Neural progenitor cell (in vitro differentiated cells): ENCODE data around the gene GFAP. TPM values are rescaled to one million over a fixed set of nuclear protein-coding genes. Genes with fewer than 3 reads are reported as not detected.

Experiments
- DNase-seq: peaks from one replicate; pipeline ENCODE4 v3.0.0-alpha.2; 2016; ENCODE audit warnings: low spot score
- H2AFZ ChIP-seq: fragments of 200-600 bp; sonication (generic); replicated peaks from 2 replicates; pipeline ENCODE4 v1.6.1; 2016; ENCODE audit warnings: antibody characterized with exemption
- H3F3A ChIP-seq: fragments of 200-600 bp; sonication (generic); 2 replicates; pipeline ENCODE4 v1.6.1; 2016; ENCODE audit warnings: antibody characterized with exemption, low read depth
- H3K27ac ChIP-seq: fragments of 200-600 bp; sonication (generic); 2 replicates; pipeline ENCODE4 v1.5.1; 2016; ENCODE audit warnings: mild to moderate bottlenecking
- H3K27me3 ChIP-seq: fragments of 200-600 bp; sonication (generic); 2 replicates; pipeline ENCODE4 v1.6.1; 2016; ENCODE audit warnings: mild to moderate bottlenecking, moderate library complexity
- H3K36me3 ChIP-seq: fragments of 200-600 bp; sonication (generic); 2 replicates; pipeline ENCODE4 v1.5.1; 2016
- H3K4me1 ChIP-seq: fragments of 200-600 bp; sonication (generic); 2 replicates; pipeline ENCODE4 v1.6.1; 2016; ENCODE audit warnings: mixed run types
- H3K4me2 ChIP-seq: fragments of 200-600 bp; sonication (generic); 2 replicates; pipeline ENCODE4 v1.6.1; 2016
- H3K4me3 ChIP-seq: fragments of 200-600 bp; sonication (generic); 2 replicates; pipeline ENCODE4 v1.5.1; 2016
- H3K79me2 ChIP-seq: fragments of 200-600 bp; sonication (generic); 2 replicates; pipeline ENCODE4 v1.6.1; 2016; ENCODE audit warnings: low read depth
- H3K9ac ChIP-seq: fragments of 200-600 bp; sonication (generic); 2 replicates; pipeline ENCODE4 v1.6.1; 2016
- H3K9me3 ChIP-seq: fragments of 200-600 bp; sonication (generic); 2 replicates; pipeline ENCODE4 v1.5.1; 2016; ENCODE audit warnings: low read depth
- H4K20me1 ChIP-seq: fragments of 200-600 bp; sonication (generic); 2 replicates; pipeline ENCODE4 v1.6.1; 2016; ENCODE audit warnings: low read depth
- H3K27ac Mint-ChIP-seq: 3 replicates; pipeline ENCODE4 v1.8.0; 2021; ENCODE audit warnings: mixed read lengths
- H3K27me3 Mint-ChIP-seq: 2 replicates; pipeline ENCODE4 v1.8.0; 2022; ENCODE audit warnings: low read depth, mild to moderate bottlenecking, inconsistent platforms, moderate library complexity, mixed read lengths; ENCODE audit not compliant: insufficient read depth
- H3K36me3 Mint-ChIP-seq: 3 replicates; pipeline ENCODE4 v1.8.0; 2021; ENCODE audit warnings: mixed read lengths
- H3K4me1 Mint-ChIP-seq: 3 replicates; pipeline ENCODE4 v1.8.0; 2021; ENCODE audit warnings: mixed read lengths
- H3K4me3 Mint-ChIP-seq: 3 replicates; pipeline ENCODE4 v1.8.0; 2021; ENCODE audit warnings: mild to moderate bottlenecking, moderate library complexity, mixed read lengths
- H3K9me3 Mint-ChIP-seq: 3 replicates; pipeline ENCODE4 v1.8.0; 2020; ENCODE audit warnings: mixed read lengths
- CTCF ChIP-seq: fragments of 200-600 bp; sonication (generic); IDR thresholded peaks from 2 replicates; pipeline ENCODE4 v1.5.1; 2017; ENCODE audit warnings: antibody characterized with exemption, mild to moderate bottlenecking
- EZH2 ChIP-seq: fragments of 200-600 bp; sonication (generic); IDR thresholded peaks from 2 replicates; pipeline ENCODE4 v1.6.1; 2017; ENCODE audit warnings: antibody characterized with exemption, mild to moderate bottlenecking, moderate library complexity
- EZH2phosphoT487 ChIP-seq: fragments of 200-600 bp; sonication (generic); IDR thresholded peaks from 2 replicates; pipeline ENCODE4 v1.6.1; 2017; ENCODE audit warnings: antibody characterized with exemption
- total RNA-seq: library from RNA; depleted of rRNA; stranded (reverse); fragments of >200 nt; gene quantifications from 2 replicates; pipeline ENCODE4 v1.2.3, GENCODE V29; 2015; ENCODE audit warnings: low replicate concordance

GFAP gene
- total RNA-seq, 1 donor from 2014 or later = 0.45 TPM

DNA sequence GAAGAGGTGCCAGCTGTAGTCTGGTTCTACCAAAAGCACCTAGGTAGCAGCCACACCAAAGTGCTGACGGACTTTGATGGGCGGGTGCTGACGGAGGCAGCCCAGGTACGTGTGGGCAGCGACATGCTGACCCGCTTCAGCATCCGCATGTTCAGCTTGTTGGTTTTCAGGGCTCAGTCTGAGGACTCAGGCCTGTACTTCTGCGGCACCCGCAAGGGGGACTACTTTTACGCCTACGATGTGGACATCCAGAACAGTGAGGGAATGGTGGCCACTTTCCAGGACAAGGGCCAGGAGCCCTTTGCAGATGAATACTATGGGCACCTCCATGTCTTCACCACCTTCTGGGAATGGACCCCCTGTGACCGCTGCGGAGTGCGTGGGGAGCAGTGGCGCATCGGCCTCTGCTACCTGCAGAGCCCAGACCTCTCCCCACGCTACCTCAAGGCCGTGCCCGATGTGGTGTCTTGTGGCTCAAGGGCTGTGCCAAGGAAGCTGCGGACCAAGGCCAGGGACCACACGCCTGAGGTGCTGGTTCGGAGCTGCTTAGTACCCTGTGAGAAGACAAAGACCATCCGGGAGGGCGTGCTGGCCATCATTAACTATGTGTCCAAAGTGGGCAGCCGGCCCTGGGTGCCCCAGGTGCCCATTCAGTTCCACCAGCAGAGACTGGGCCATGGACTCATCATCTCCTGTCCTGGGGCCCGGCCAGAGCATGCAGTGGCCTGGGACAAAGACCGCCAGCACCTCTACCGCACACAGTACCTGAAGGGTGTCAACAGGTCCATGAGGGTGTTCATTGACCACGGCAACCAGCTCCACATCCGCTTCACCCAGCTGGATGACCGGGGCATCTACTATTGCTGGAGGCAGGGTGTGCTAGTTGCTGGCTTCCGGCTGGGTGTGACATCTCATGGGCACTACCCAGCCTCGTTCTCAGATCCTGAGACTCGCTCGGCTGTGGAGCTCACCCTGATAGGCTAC, 11.0 kb downstream of the GFAP start:
- Mint-ChIP-seq H3K27me3 (peaks cover 2% of the 10 kb centered on the region), H3K4me1 (peaks cover 25% of the 10 kb centered on the region), H3K9me3 (no peaks in the 10 kb centered on the region), H3K36me3 (no peaks in the 10 kb centered on the region), H3K27ac (no peak overlapping the region), H3K4me3 (no peak overlapping the region)
- H3K9ac ChIP-seq = no peak overlapping the region
- H3K4me2 ChIP-seq = no peak overlapping the region
- H3K4me3 ChIP-seq = no peak overlapping the region
- no peaks in the 10 kb centered on the region for H3F3A ChIP-seq
- H3K79me2 ChIP-seq = no peaks in the 10 kb centered on the region
- H3K9me3 ChIP-seq = no peaks in the 10 kb centered on the region
- no peak for DNase-seq
- no peak for TF ChIP-seq CTCF
- TF ChIP-seq EZH2 = no peak
- TF ChIP-seq EZH2phosphoT487 = no peak
- no peaks in the 10 kb centered on the region for H3K27me3 ChIP-seq
- no peaks in the 10 kb centered on the region for H4K20me1 ChIP-seq
- no peaks in the 10 kb centered on the region for H3K4me1 ChIP-seq
- no peak overlapping the region for H3K27ac ChIP-seq
- no peak overlapping the region for H2AFZ ChIP-seq
- H3K36me3 ChIP-seq = no peaks in the 10 kb centered on the region

- peaks cover 31% of the 10 kb centered on the region for H3K4me1 Mint-ChIP-seq
- H3K79me2 ChIP-seq = peaks cover 11% of the 10 kb centered on the region
- DNase-seq = no peak
- TF ChIP-seq CTCF (no peak), EZH2phosphoT487 (no peak), EZH2 (no peak)
- H3K36me3 ChIP-seq = no peaks in the 10 kb centered on the region
- no peaks in the 10 kb centered on the region for H3K9me3 Mint-ChIP-seq
- H3K4me1 ChIP-seq = no peaks in the 10 kb centered on the region
- H3K9me3 ChIP-seq = no peaks in the 10 kb centered on the region
- H2AFZ ChIP-seq = no peak overlapping the region
- no peak overlapping the region for H3K27ac ChIP-seq
- peak overlapping the region; percentile 24 for H3K9ac ChIP-seq
- no peak overlapping the region for H3K4me3 Mint-ChIP-seq
- no peaks in the 10 kb centered on the region for H3K27me3 Mint-ChIP-seq
- no peak overlapping the region for H3K27ac Mint-ChIP-seq
- peaks cover 7% of the 10 kb centered on the region for H3F3A ChIP-seq
- no peak overlapping the region for H3K4me3 ChIP-seq
- no peak overlapping the region for H3K4me2 ChIP-seq
- no peaks in the 10 kb centered on the region for H3K36me3 Mint-ChIP-seq
- no peaks in the 10 kb centered on the region for H3K27me3 ChIP-seq
- H4K20me1 ChIP-seq = peaks cover 5% of the 10 kb centered on the region
These were observed 12.2 kb downstream of the GFAP start for GRCh38 chr17:44903012-44903685.

- no peaks in the 10 kb centered on the region for H3K9me3 ChIP-seq
- no peak overlapping the region for H3K4me3 Mint-ChIP-seq
- H3K27me3 Mint-ChIP-seq = no peaks in the 10 kb centered on the region
- H3K79me2 ChIP-seq = peaks cover 20% of the 10 kb centered on the region
- H3K27me3 ChIP-seq = no peaks in the 10 kb centered on the region
- no peaks in the 10 kb centered on the region for H3K36me3 ChIP-seq
- peaks cover 6% of the 10 kb centered on the region for H4K20me1 ChIP-seq
- no peak overlapping the region for H2AFZ ChIP-seq
- H3K9me3 Mint-ChIP-seq = no peaks in the 10 kb centered on the region
- H3K4me3 ChIP-seq = no peak overlapping the region
- TF ChIP-seq CTCF = no peak
- H3K4me1 Mint-ChIP-seq = peaks cover 31% of the 10 kb centered on the region
- H3K36me3 Mint-ChIP-seq = no peaks in the 10 kb centered on the region
- H3K4me2 ChIP-seq = no peak overlapping the region
- no peak overlapping the region for H3K27ac ChIP-seq
- DNase-seq = no peak
- peaks cover 7% of the 10 kb centered on the region for H3F3A ChIP-seq
- H3K4me1 ChIP-seq = no peaks in the 10 kb centered on the region
- H3K27ac Mint-ChIP-seq = peak overlapping the region; percentile 50
- H3K9ac ChIP-seq = no peak overlapping the region
These were observed 13.1 kb downstream of the GFAP start for GRCh38 chr17:44902135-44902760.
